Measurements from ENCODE around the gene PTPRD. TPM values are rescaled to one million over a fixed set of nuclear protein-coding genes. Genes with fewer than 3 reads are reported as not detected.

Gene PTPRD
- total RNA-seq, 2 donors from 2014 or later, result 19.6 to 101 TPM

DNA sequence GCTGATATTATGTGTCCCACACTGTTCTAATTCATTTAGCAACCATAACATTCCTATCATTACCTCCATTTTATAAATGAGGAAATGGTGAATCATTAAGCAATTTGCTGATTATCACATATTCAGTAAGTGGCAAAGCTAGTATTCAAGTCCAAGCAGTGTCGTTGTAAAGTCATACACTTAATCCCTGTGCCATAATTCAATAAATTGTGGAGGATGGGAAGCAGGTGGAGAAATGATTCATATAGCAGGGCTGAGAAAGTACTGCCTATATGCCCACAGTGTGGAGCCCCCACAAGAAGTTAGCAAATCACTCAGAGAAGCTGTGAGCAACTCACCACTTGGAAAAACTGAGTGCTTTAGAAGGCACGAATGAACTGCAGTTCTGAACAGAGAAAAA lies 691.0 kb downstream of the PTPRD start:
- Histone ChIP-seq H3K4me3 (no peak overlapping the region), H3K4me1 (ENCODE audit: control insufficient read depth in 1 of 2, low read depth in 2 of 2) (no peaks in the 10 kb centered on the region), H3K27me3 (replicated peaks; ENCODE audit: insufficient read depth) (no peaks in the 10 kb centered on the region), H3K36me3 (no peaks in the 10 kb centered on the region), H3K27ac (no peak overlapping the region), H3K9me3 (no peaks in the 10 kb centered on the region)
- DNase-seq (ENCODE audit: low spot score) (no peak), ATAC-seq (ENCODE audit: insufficient number of reproducible peaks, low FRiP score, low read depth) (no peak)
- TF ChIP-seq, protein P1, sequence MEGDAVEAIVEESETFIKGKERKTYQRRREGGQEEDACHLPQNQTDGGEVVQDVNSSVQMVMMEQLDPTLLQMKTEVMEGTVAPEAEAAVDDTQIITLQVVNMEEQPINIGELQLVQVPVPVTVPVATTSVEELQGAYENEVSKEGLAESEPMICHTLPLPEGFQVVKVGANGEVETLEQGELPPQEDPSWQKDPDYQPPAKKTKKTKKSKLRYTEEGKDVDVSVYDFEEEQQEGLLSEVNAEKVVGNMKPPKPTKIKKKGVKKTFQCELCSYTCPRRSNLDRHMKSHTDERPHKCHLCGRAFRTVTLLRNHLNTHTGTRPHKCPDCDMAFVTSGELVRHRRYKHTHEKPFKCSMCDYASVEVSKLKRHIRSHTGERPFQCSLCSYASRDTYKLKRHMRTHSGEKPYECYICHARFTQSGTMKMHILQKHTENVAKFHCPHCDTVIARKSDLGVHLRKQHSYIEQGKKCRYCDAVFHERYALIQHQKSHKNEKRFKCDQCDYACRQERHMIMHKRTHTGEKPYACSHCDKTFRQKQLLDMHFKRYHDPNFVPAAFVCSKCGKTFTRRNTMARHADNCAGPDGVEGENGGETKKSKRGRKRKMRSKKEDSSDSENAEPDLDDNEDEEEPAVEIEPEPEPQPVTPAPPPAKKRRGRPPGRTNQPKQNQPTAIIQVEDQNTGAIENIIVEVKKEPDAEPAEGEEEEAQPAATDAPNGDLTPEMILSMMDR (IDR thresholded peaks at IDR 0.05), result no peak

DNA sequence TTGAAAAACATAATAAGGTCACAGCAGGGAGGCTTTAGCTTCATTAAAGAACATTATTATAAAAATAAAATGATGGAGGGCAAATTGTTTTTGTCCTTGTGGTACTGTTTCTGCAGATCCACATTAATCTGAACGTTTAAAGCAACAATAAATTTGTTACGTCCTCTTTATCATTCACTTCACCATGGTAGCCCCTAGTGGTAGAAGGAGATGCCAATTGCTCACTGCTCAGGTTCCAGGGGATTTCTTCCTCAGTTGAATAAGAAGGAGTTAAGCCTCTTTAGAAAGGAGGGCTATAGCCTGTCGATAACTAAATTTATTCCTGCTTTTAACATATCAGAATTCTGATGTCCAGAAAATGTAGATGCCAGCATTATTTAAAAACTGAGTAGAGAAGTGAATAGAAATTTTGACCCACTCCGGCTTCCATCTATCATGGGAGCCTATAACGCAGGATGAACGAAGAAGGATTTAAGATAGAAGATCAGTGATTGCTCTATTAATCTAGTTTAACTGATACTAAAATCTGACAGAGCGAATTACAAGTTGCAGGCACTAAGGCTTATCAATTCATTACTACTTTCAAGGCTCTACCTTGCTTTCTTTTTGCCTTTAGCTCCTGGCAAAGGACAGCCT lies 692.3 kb downstream of the PTPRD start:
- no peak overlapping the region for H3K27ac ChIP-seq
- ATAC-seq (ENCODE audit: insufficient number of reproducible peaks, low FRiP score, low read depth) (no peak), DNase-seq (ENCODE audit: low spot score) (no peak)
- TF ChIP-seq, protein P1 (IDR thresholded peaks at IDR 0.05), result no peak
- no peak overlapping the region for H3K4me3 ChIP-seq
- H3K9me3 ChIP-seq, result peaks cover 5% of the 10 kb centered on the region
- no peaks in the 10 kb centered on the region for H3K27me3 ChIP-seq (replicated peaks; ENCODE audit: insufficient read depth)
- H3K36me3 ChIP-seq, result no peaks in the 10 kb centered on the region
- H3K4me1 ChIP-seq (ENCODE audit: control insufficient read depth in 1 of 2, low read depth in 2 of 2), result no peaks in the 10 kb centered on the region

DNA sequence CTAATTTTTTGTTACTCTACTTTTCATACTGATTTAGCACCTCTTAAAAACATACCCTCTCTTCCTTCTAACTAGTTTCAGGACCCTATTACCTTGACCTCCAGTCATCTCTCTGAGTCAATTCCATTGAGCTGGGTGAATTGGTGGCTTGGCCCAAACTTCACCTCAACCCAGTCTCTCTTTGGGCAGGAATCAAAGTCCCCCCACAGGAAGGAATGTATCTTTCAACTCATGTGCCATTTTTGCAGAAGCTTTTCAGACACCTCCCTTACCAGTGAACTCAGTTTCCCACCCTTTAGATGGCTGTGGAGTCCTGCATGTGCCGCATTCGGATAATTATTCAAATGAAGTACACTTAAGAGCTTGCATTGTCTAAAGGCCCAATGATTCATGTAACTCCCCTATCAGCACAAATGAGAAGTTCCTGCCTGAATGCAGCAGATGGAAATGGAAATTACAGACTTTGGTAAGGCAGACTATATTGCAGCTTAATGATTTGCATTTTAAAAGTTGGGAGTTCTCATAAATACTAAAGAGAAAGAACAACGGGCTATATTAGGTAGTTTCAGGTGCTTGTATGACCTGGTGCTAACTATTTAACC lies 693.5 kb downstream of the PTPRD start:
- Histone ChIP-seq H3K27ac (no peak overlapping the region), H3K9me3 (peaks cover 5% of the 10 kb centered on the region), H3K27me3 (replicated peaks; ENCODE audit: insufficient read depth) (no peaks in the 10 kb centered on the region), H3K4me3 (no peak overlapping the region), H3K4me1 (ENCODE audit: control insufficient read depth in 1 of 2, low read depth in 2 of 2) (no peaks in the 10 kb centered on the region), H3K36me3 (no peaks in the 10 kb centered on the region)
- TF ChIP-seq, protein P1 (IDR thresholded peaks at IDR 0.05), result no peak
- ATAC-seq (ENCODE audit: insufficient number of reproducible peaks, low FRiP score, low read depth) (no peak), DNase-seq (ENCODE audit: low spot score) (no peak)

DNA sequence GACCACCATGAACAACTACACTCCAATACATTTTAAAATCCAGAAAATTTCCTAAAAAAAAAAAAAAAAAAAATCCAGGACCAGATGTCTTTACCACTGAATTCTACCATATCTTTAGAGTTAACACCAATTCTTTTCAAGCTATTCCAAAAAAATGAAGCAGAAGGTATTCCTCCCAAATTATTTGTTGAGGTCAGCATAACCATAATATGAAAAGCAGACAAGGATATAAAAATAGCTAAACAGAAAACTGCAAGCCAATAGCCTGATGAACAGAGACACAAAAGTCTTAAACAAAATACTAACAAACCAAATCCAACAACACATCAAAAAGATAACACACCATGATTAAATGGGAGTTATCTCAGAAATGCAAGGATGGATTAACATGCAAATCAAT lies 695.4 kb downstream of the PTPRD start:
- DNase-seq (ENCODE audit: low spot score), result no peak
- no peak for ATAC-seq (ENCODE audit: insufficient number of reproducible peaks, low FRiP score, low read depth)
- Histone ChIP-seq H3K4me3 (no peak overlapping the region), H3K4me1 (ENCODE audit: control insufficient read depth in 1 of 2, low read depth in 2 of 2) (no peaks in the 10 kb centered on the region), H3K27me3 (replicated peaks; ENCODE audit: insufficient read depth) (no peaks in the 10 kb centered on the region), H3K27ac (no peak overlapping the region), H3K9me3 (peaks cover 5% of the 10 kb centered on the region), H3K36me3 (no peaks in the 10 kb centered on the region)
- TF ChIP-seq, protein P1 (IDR thresholded peaks at IDR 0.05), result no peak

DNA sequence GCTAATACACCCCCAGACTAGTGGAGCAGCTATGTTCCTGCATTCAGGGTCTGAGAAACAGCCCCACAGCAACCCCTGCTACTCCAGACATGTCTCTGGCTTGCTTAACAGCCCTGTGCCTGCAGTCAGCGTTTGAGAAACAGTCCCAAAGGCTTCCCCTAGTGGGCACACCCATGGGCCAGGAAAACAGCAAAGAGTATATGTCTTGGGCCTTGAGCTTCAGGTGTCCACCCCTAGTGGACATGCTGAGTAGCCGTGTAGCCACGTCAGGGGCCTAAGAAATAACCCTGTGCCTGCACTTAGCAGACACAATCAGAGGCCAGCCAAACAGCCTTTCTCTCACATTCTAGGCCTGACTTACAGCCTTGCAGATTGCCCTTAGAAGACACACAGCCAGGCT lies 698.6 kb downstream of the PTPRD start:
- Histone ChIP-seq H3K4me1 (ENCODE audit: control insufficient read depth in 1 of 2, low read depth in 2 of 2) (no peaks in the 10 kb centered on the region), H3K27me3 (replicated peaks; ENCODE audit: insufficient read depth) (no peaks in the 10 kb centered on the region), H3K36me3 (no peaks in the 10 kb centered on the region), H3K9me3 (peaks cover 5% of the 10 kb centered on the region), H3K27ac (no peak overlapping the region), H3K4me3 (no peak overlapping the region)
- TF ChIP-seq, protein P1 (IDR thresholded peaks at IDR 0.05), result no peak
- DNase-seq (ENCODE audit: low spot score) (no peak), ATAC-seq (ENCODE audit: insufficient number of reproducible peaks, low FRiP score, low read depth) (no peak)
